Uterus (tissue), 4 donors: Measurements from ENCODE around the gene KLF18. TPM values are rescaled to one million over a fixed set of nuclear protein-coding genes. Genes with fewer than 3 reads are reported as not detected.

ENCODE experiments used
- DNase-seq, 2 donors: peaks; one replicate each; pipeline ENCODE4 v3.0.0-alpha.2; 2019 to 2020
- H3K27ac ChIP-seq, 2 donors: fragments of 200-600 bp; sonication (generic); 1 replicate in 1 of 2; 2 replicates in 1 of 2; pipeline ENCODE4 v1.5.1; 2016 to 2018
- H3K27me3 ChIP-seq, 2 donors: fragments of 200-600 bp; sonication (generic); one replicate each; pipeline ENCODE4 v1.5.1; 2018 to 2019; ENCODE audit warnings: control low read depth in 1 of 2
- H3K36me3 ChIP-seq, 2 donors: fragments of 200-600 bp; sonication (generic); one replicate each; pipeline ENCODE4 v1.5.1; 2019; ENCODE audit warnings: control low read depth in 1 of 2
- H3K4me1 ChIP-seq, 2 donors: fragments of 200-600 bp; sonication (generic); one replicate each; pipeline ENCODE4 v1.5.1; 2018 to 2019; ENCODE audit warnings: control low read depth in 1 of 2
- H3K4me3 ChIP-seq, 2 donors: fragments of 200-600 bp; sonication (generic); 1 replicate in 1 of 2; 2 replicates in 1 of 2; pipeline ENCODE4 v1.5.1; 2018 to 2019; ENCODE audit warnings: mild to moderate bottlenecking in 1 of 2
- H3K9me3 ChIP-seq, 2 donors: fragments of 200-600 bp; sonication (generic); one replicate each; pipeline ENCODE4 v1.5.1; 2019; ENCODE audit warnings: control low read depth in 1 of 2
- POLR2A ChIP-seq, 2 donors: fragments of 450-650 bp; IDR thresholded peaks; one replicate each; pipeline ENCODE4 v1.6.1; 2016; ENCODE audit warnings: antibody characterized with exemption in 2 of 2, mild to moderate bottlenecking in 1 of 2, moderate library complexity in 1 of 2
- intact Hi-C: fragments of 100-400 bp; cut with DNase I; formaldehyde crosslinking; loops from one replicate; pipeline ENCODE4 v1.15.1; 2023; ENCODE audit warnings: low total_unique reads
- total RNA-seq, 4 donors: library from RNA; depleted of rRNA in 3 of 4; stranded (reverse); fragments of >200 nt in 3 of 4; gene quantifications; one replicate each; pipeline versions ENCODE4 v1.1.0 to v1.2.4, GENCODE V29; 2014 to 2023
- TF ChIP-seq, protein P1 (sequence below), 4 experiments: fragments of 200-600 bp in 2 of 4; fragments of 450-650 bp in 2 of 4; sonication (generic) in 2 of 4; IDR thresholded peaks; one replicate each; pipeline ENCODE4 v1.5.1; 2016 to 2019; ENCODE audit warnings: antibody characterized with exemption in 4 of 4, mild to moderate bottlenecking in 2 of 4, moderate library complexity in 1 of 4
- donor health status: DM: yes; HTN: yes; CAD: no.

Gene KLF18
- total RNA-seq, 4 donors from 2014 or later, result not detected

DNA sequence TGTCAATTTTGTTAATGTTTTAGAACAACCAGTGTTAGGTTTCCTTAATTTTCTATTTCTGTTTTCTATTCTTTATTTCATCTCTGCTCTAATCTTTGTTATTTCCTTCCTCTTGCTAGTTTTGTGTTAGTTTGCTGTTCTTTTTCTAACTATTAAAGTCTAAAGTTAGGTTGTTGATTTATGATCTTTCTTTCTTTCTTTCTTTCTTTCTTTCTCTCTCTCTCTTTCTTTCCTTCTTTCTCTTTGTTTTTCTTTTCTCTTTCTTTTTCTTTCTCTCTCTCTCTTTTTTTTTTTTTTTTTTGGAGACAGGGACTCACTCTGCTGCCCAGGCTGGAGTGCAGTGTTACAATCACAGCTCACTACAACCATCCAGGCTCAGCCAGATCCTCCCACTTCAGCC, 17.4 kb upstream of the KLF18 start:
- H3K27ac ChIP-seq, result no peak overlapping the region
- no peaks in the 10 kb centered on the region for H3K27me3 ChIP-seq
- intact Hi-C loops, result no loop called here
- no peak for TF ChIP-seq POLR2A (IDR thresholded peaks at IDR 0.05)
- TF ChIP-seq, protein P1, sequence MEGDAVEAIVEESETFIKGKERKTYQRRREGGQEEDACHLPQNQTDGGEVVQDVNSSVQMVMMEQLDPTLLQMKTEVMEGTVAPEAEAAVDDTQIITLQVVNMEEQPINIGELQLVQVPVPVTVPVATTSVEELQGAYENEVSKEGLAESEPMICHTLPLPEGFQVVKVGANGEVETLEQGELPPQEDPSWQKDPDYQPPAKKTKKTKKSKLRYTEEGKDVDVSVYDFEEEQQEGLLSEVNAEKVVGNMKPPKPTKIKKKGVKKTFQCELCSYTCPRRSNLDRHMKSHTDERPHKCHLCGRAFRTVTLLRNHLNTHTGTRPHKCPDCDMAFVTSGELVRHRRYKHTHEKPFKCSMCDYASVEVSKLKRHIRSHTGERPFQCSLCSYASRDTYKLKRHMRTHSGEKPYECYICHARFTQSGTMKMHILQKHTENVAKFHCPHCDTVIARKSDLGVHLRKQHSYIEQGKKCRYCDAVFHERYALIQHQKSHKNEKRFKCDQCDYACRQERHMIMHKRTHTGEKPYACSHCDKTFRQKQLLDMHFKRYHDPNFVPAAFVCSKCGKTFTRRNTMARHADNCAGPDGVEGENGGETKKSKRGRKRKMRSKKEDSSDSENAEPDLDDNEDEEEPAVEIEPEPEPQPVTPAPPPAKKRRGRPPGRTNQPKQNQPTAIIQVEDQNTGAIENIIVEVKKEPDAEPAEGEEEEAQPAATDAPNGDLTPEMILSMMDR (IDR thresholded peaks at IDR 0.05), result no peak
- H3K4me1 ChIP-seq, result no peaks in the 10 kb centered on the region
- H3K4me3 ChIP-seq, result no peak overlapping the region
- no peaks in the 10 kb centered on the region for H3K36me3 ChIP-seq
- no peak for DNase-seq
- no peaks in the 10 kb centered on the region for H3K9me3 ChIP-seq

DNA sequence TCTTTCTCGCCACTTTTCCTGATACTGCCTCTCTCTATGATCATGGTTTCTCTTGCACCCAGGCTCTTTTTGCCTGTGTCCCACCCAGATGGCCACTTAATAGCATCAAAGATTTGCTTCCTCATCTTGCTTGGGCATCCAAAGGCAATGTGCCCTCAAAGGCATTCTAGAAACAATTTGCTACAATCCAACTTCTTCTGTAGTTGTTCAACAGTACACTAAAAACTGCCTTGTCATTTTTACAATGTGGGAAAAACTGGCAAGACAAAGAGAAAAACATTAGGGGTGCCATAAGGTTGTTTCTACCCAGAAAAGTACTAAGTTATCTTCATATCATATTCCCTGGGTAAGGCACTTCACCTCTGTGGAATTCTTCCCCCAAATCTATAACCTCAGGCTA, 16.5 kb upstream of the KLF18 start:
- intact Hi-C loops, result no loop called here
- H3K4me1 ChIP-seq, result no peaks in the 10 kb centered on the region
- TF ChIP-seq, protein P1 (IDR thresholded peaks at IDR 0.05), result no peak
- no peak for TF ChIP-seq POLR2A (IDR thresholded peaks at IDR 0.05)
- H3K4me3 ChIP-seq, result no peak overlapping the region
- H3K36me3 ChIP-seq, result no peaks in the 10 kb centered on the region
- H3K9me3 ChIP-seq, result no peaks in the 10 kb centered on the region
- no peak for DNase-seq
- no peaks in the 10 kb centered on the region for H3K27me3 ChIP-seq
- no peak overlapping the region for H3K27ac ChIP-seq

DNA sequence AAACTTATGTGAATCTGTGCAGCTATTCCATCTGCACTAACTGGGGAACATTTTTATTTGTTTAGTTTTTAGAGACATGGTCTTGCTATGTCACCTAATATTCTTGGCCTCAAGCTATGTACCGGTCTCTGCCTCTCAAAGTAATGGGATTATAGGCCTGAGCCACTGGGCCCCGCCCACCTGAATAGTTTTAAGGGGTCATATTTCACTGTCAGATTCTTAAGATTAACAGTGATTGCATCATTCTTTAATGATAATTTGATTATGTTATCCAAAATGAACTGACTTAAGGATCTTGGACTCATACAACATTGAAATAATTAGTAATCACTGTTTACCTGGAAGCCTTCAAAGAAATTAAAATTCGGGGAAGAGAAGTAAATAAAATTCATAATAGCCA, 12.6 kb upstream of the KLF18 start:
- H3K9me3 ChIP-seq, result no peaks in the 10 kb centered on the region
- intact Hi-C loops, result no loop called here
- no peaks in the 10 kb centered on the region for H3K4me1 ChIP-seq
- no peak overlapping the region for H3K4me3 ChIP-seq
- H3K36me3 ChIP-seq, result no peaks in the 10 kb centered on the region
- no peak for DNase-seq
- no peak overlapping the region for H3K27ac ChIP-seq
- no peak for TF ChIP-seq POLR2A (IDR thresholded peaks at IDR 0.05)
- TF ChIP-seq, protein P1 (IDR thresholded peaks at IDR 0.05), result no peak
- H3K27me3 ChIP-seq, result no peaks in the 10 kb centered on the region

DNA sequence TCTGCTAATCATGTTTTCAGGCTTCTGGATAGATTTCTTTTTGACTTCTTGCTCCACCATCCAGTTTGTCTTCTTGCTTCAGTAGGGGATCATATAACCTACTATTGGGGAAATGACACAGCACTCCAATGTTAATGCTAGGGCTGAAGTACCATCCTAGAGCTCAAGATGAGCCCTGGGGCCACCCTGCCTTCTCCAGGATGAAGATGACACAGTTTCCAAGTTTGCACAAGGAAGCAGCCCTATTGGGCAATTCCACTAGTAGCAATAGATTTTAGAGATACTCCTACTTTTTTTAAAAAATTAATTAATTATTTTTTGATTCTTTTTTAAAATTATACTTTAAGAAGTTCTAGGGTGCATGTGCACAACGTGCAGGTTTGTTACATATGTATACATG, 11.3 kb upstream of the KLF18 start:
- intact Hi-C loops, result no loop called here
- TF ChIP-seq POLR2A (IDR thresholded peaks at IDR 0.05), result no peak
- TF ChIP-seq, protein P1 (IDR thresholded peaks at IDR 0.05), result no peak
- no peak overlapping the region for H3K27ac ChIP-seq
- DNase-seq, result no peak
- H3K9me3 ChIP-seq, result no peaks in the 10 kb centered on the region
- H3K27me3 ChIP-seq, result no peaks in the 10 kb centered on the region
- no peaks in the 10 kb centered on the region for H3K4me1 ChIP-seq
- H3K36me3 ChIP-seq, result no peaks in the 10 kb centered on the region
- H3K4me3 ChIP-seq, result no peak overlapping the region

DNA sequence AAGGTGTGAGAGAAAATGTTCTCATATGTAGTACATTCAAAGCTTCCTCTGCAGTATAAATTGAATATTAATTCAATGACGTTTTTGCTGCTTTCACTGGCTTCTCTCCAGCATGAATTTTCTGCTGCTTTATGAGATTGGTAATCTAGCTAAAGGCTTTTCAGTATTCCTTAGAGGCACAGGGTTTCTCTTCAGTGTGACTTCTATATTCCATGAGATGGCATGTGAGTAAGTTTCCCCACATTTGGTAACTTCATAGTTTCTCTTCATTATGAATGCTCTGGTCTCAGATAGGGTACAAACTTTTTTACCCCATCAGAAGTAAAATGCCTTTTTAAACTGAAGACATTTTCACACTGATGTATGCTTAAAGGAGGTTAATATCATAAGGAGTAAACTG, 10.4 kb upstream of the KLF18 start:
- H3K9me3 ChIP-seq, result no peaks in the 10 kb centered on the region
- no peaks in the 10 kb centered on the region for H3K27me3 ChIP-seq
- no peaks in the 10 kb centered on the region for H3K36me3 ChIP-seq
- H3K27ac ChIP-seq, result no peak overlapping the region
- no peaks in the 10 kb centered on the region for H3K4me1 ChIP-seq
- TF ChIP-seq, protein P1 (IDR thresholded peaks at IDR 0.05), result no peak
- no peak for TF ChIP-seq POLR2A (IDR thresholded peaks at IDR 0.05)
- no peak for DNase-seq
- no peak overlapping the region for H3K4me3 ChIP-seq
- intact Hi-C loops, result no loop called here
